SIG-M5 treated with dmso at 0.1 percent for 504 hours (cell line): ENCODE results near the gene TIMM29.

ENCODE experiments used
- DNase-seq: peaks from one replicate; lab custom pipeline; 2025; ENCODE audit not compliant: unreplicated experiment; lab: John Stamatoyannopoulos, UW

Gene TIMM29

GRCh38 chr19:10911579-10912363, 16.8 kb upstream of the TIMM29 start:
- no peak for DNase-seq

GRCh38 chr19:10912619-10913018, 16.0 kb upstream of the TIMM29 start:
- no peak for DNase-seq

GRCh38 chr19:10913716-10914340, 14.8 kb upstream of the TIMM29 start:
- no peak for DNase-seq

- no peak for DNase-seq
Observed at GRCh38 chr19:10915130-10916091, 13.2 kb upstream of the TIMM29 start.

- DNase-seq = no peak
Observed at GRCh38 chr19:10916602-10917001, 12.0 kb upstream of the TIMM29 start.

- DNase-seq = no peak
Observed at GRCh38 chr19:10918359-10918758, 10.3 kb upstream of the TIMM29 start.

GRCh38 chr19:10919352-10920287, 9.0 kb upstream of the TIMM29 start:
- DNase-seq = no peak

- DNase-seq = no peak
Observed at GRCh38 chr19:10920288-10920655, 8.3 kb upstream of the TIMM29 start.

- no peak for DNase-seq
Observed at GRCh38 chr19:10920781-10921180, 7.8 kb upstream of the TIMM29 start.

GRCh38 chr19:10921199-10921909, 7.3 kb upstream of the TIMM29 start:
- no peak for DNase-seq

GRCh38 chr19:10921910-10922637, 6.5 kb upstream of the TIMM29 start:
- no peak for DNase-seq

GRCh38 chr19:10922638-10923014, 6.0 kb upstream of the TIMM29 start:
- no peak for DNase-seq

- DNase-seq = no peak
Observed at GRCh38 chr19:10923260-10924112, 5.1 kb upstream of the TIMM29 start.

- no peak for DNase-seq
Observed at GRCh38 chr19:10924597-10924996, 4.0 kb upstream of the TIMM29 start.

- DNase-seq = no peak
Observed at GRCh38 chr19:10927730-10928562, 665 bp upstream of the TIMM29 start.

GRCh38 chr19:10929402-10929794, 787 bp downstream of the TIMM29 start:
- no peak for DNase-seq

GRCh38 chr19:10935371-10936059, 6.9 kb downstream of the TIMM29 start:
- no peak for DNase-seq
